Measurements from ENCODE around the gene IL17C. TPM values are rescaled to one million over a fixed set of nuclear protein-coding genes. Genes with fewer than 3 reads are reported as not detected.

IL17C gene
- total and polyA plus RNA-seq, 8 donors, result 0.87 to 1.2 TPM; not detected in 6

Other genes with a start within 250 kb of the IL17C start
- 10 to 100 TPM in 4 of 5 donors, 1 to 10 TPM in 1; 3.9 to 85.7 (median 20.5) TPM for gene ZFPM1, start 185.3 kb upstream of the IL17C start, total RNA-seq
- 10 to 100 TPM in 1 of 3 donors, 1 to 10 TPM in 2; 4.1 to 10.6 (median 4.2) TPM for gene ZFPM1, start 185.3 kb upstream of the IL17C start, polyA plus RNA-seq
- gene ZC3H18, start 68.2 kb upstream of the IL17C start, total RNA-seq, result 100 to 1,000 TPM in 1 of 5 donors, 10 to 100 TPM in 4; 15.5 to 312 (median 23.9) TPM
- 10 to 100 TPM; 16.1 to 20.2 (median 16.7) TPM for gene ZC3H18, start 68.2 kb upstream of the IL17C start, polyA plus RNA-seq
- gene CYBA, start 12.5 kb downstream of the IL17C start, total RNA-seq, result 100 to 1,000 TPM in 3 of 5 donors, 10 to 100 TPM in 2; 21.0 to 480 (median 175) TPM
- 100 to 1,000 TPM in 2 of 3 donors, 10 to 100 TPM in 1; 57.1 to 165 (median 159) TPM for gene CYBA, start 12.5 kb downstream of the IL17C start, polyA plus RNA-seq
- gene MVD, start 24.5 kb downstream of the IL17C start, total RNA-seq, result 100 to 1,000 TPM in 1 of 5 donors, 10 to 100 TPM in 3, 1 to 10 TPM in 1; 7.1 to 302 (median 32.6) TPM
- gene MVD, start 24.5 kb downstream of the IL17C start, polyA plus RNA-seq, result 10 to 100 TPM; 56.8 to 73.7 (median 58.8) TPM
- 1 to 10 TPM in 1 of 5 donors, under 1 TPM in 1, not detected in 3; 0.55 to 2.6 TPM for gene SNAI3, start 47.9 kb downstream of the IL17C start, total RNA-seq
- 1 to 10 TPM; 1.0 to 4.2 (median 1.5) TPM for gene SNAI3, start 47.9 kb downstream of the IL17C start, polyA plus RNA-seq
- 10 to 100 TPM in 4 of 5 donors, 1 to 10 TPM in 1; 8.8 to 31.9 (median 14.6) TPM for gene RNF166, start 67.8 kb downstream of the IL17C start, total RNA-seq
- 10 to 100 TPM; 11.5 to 20.6 (median 13.1) TPM for gene RNF166, start 67.8 kb downstream of the IL17C start, polyA plus RNA-seq
- 10 to 100 TPM in 3 of 5 donors, 1 to 10 TPM in 2; 1.8 to 53.3 (median 11.2) TPM for gene CTU2, start 67.9 kb downstream of the IL17C start, total RNA-seq
- 10 to 100 TPM; 13.4 to 21.6 (median 16.1) TPM for gene CTU2, start 67.9 kb downstream of the IL17C start, polyA plus RNA-seq
- 100 to 1,000 TPM in 4 of 5 donors, 10 to 100 TPM in 1; 81.7 to 171 (median 128) TPM for gene PIEZO1, start 146.6 kb downstream of the IL17C start, total RNA-seq
- 100 to 1,000 TPM in 1 of 3 donors, 10 to 100 TPM in 2; 43.7 to 153 (median 49.1) TPM for gene PIEZO1, start 146.6 kb downstream of the IL17C start, polyA plus RNA-seq
- 100 to 1,000 TPM in 1 of 5 donors, 10 to 100 TPM in 1, 1 to 10 TPM in 3; 1.5 to 147 (median 8.7) TPM for gene CDT1, start 165.2 kb downstream of the IL17C start, total RNA-seq
- 1 to 10 TPM; 3.2 to 5.2 (median 4.1) TPM for gene CDT1, start 165.2 kb downstream of the IL17C start, polyA plus RNA-seq
- 100 to 1,000 TPM in 2 of 5 donors, 10 to 100 TPM in 3; 18.1 to 340 (median 85.3) TPM for gene APRT, start 173.4 kb downstream of the IL17C start, total RNA-seq
- 100 to 1,000 TPM; 224 to 250 (median 241) TPM for gene APRT, start 173.4 kb downstream of the IL17C start, polyA plus RNA-seq
- gene GALNS, start 218.4 kb downstream of the IL17C start, total RNA-seq, result 100 to 1,000 TPM in 1 of 5 donors, 10 to 100 TPM in 4; 16.2 to 110 (median 51.9) TPM
- gene GALNS, start 218.4 kb downstream of the IL17C start, polyA plus RNA-seq, result 10 to 100 TPM in 2 of 3 donors, 1 to 10 TPM in 1; 8.6 to 16.6 (median 11.5) TPM
- gene TRAPPC2L, start 218.6 kb downstream of the IL17C start, total RNA-seq, result 10 to 100 TPM in 3 of 5 donors, 1 to 10 TPM in 2; 2.9 to 31.4 (median 25.2) TPM
- 100 to 1,000 TPM in 1 of 3 donors, 10 to 100 TPM in 2; 57.6 to 107 (median 91.4) TPM for gene TRAPPC2L, start 218.6 kb downstream of the IL17C start, polyA plus RNA-seq
- gene PABPN1L, start 228.1 kb downstream of the IL17C start, total RNA-seq, result not detected
- gene PABPN1L, start 228.1 kb downstream of the IL17C start, polyA plus RNA-seq, result under 1 TPM in 1 of 3 donors, not detected in 2; 0.15 TPM